Testis (tissue), 3 donors: ENCODE results near the gene ACY1. TPM values are rescaled to one million over a fixed set of nuclear protein-coding genes. Genes with fewer than 3 reads are reported as not detected.

Experiments
- DNase-seq: peaks from one replicate; pipeline ENCODE4 v3.0.0-alpha.2; 2019
- H3K27ac ChIP-seq, 2 donors: fragments of 200-600 bp; sonication (generic); one replicate each; pipeline ENCODE4 v1.5.1; 2019
- H3K27me3 ChIP-seq: fragments of 200-600 bp; sonication (generic); one replicate; pipeline ENCODE4 v1.5.1; 2019
- H3K36me3 ChIP-seq: fragments of 200-600 bp; sonication (generic); one replicate; pipeline ENCODE4 v1.5.1; 2017; ENCODE audit warnings: low read depth; ENCODE audit errors: missing control alignments
- H3K4me1 ChIP-seq: fragments of 200-600 bp; sonication (generic); one replicate; pipeline ENCODE4 v1.5.1; 2019
- H3K4me3 ChIP-seq, 2 donors: fragments of 200-600 bp; sonication (generic); one replicate each; pipeline ENCODE4 v1.5.1; 2017 to 2019
- H3K9me3 ChIP-seq: fragments of 200-600 bp; sonication (generic); one replicate; pipeline ENCODE4 v1.5.1; 2017
- POLR2A ChIP-seq: fragments of 450-650 bp; IDR thresholded peaks from one replicate; pipeline ENCODE4 v1.6.1; 2017; ENCODE audit warnings: antibody characterized with exemption, mild to moderate bottlenecking, moderate library complexity
- WGBS, 2 donors: methylation state at CpG; one replicate each; pipeline ENCODE4 v1.1.5; 2018; 5-methylcytosine and 5-hydroxymethylcytosine counted together
- intact Hi-C: fragments of 100-400 bp; cut with DNase I; formaldehyde crosslinking; loops from one replicate; pipeline ENCODE4 v1.15.1; 2023; ENCODE audit warnings: low total_unique reads
- polyA plus RNA-seq: library from polyadenylated mRNA; stranded (reverse); fragments of 350-450 nt; fragmentation: Illumina TruSeq; extraction: RNeasy Lipid Tissue Mini Kit (QIAGEN cat#74804); gene quantifications from one replicate; pipeline ENCODE4 v1.2.3, GENCODE V29; 2014; ENCODE audit warnings: low read depth, low replicate concordance; ENCODE audit not compliant: insufficient read depth
- small RNA-seq, 2 donors: library from RNA; depleted of rRNA; stranded (forward); fragments of <200 nt; gene quantifications; one replicate each; pipeline ENCODE3, GENCODE V24; 2016
- total RNA-seq, 2 donors: library from RNA; depleted of rRNA; stranded (reverse); fragments of >200 nt; gene quantifications; one replicate each; pipeline ENCODE4 v1.2.3, GENCODE V29; 2016
- TF ChIP-seq, protein P1 (sequence below), 3 experiments: fragments of 450-650 bp in 2 of 3; fragments of 200-600 bp in 1 of 3; sonication (generic) in 1 of 3; IDR thresholded peaks; one replicate each; pipeline ENCODE4 v1.5.1; 2016 to 2019; ENCODE audit warnings: antibody characterized with exemption in 3 of 3, mild to moderate bottlenecking in 2 of 3, moderate library complexity in 1 of 3

The ACY1 gene
- total and polyA plus RNA-seq, 3 donors from 2014 or later = 16.0 to 26.7 (median 17.1) TPM

DNA sequence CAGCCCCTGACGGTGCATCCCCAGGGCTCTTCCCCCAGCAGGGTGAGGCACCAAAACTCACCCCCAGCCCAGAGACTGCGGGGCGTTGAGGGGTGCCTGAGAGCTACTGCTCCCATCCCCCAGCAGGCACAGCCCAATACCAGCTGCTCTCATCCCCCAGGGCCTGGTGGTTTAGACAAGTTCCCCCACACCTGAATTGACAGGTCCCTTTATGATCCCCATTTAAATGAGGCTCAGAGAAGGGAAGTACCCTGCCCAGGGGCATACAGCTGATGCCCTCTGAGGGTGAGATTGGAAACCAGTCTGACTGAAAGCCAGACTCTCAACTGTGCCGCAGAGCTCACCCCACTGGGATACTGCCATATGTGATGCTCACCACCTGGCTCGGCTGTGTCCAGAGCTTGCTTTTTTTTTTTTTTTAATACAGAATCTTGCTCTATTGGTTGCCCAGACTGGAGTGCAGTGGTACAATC is 52.9 kb downstream of the ACY1 start:
- WGBS, 2 donors = 88 to 95% methylated on average over 3 to 5 of the region's 5 CpGs
- Histone ChIP-seq H3K36me3 (no peaks in the 10 kb centered on the region), H3K27me3 (no peaks in the 10 kb centered on the region), H3K4me3 (no peak overlapping the region), H3K4me1 (peaks cover 12% of the 10 kb centered on the region), H3K9me3 (no peaks in the 10 kb centered on the region), H3K27ac (no peak overlapping the region)
- no peak for DNase-seq
- intact Hi-C loops = no loop called here
- TF ChIP-seq POLR2A = no peak
- TF ChIP-seq, protein P1, sequence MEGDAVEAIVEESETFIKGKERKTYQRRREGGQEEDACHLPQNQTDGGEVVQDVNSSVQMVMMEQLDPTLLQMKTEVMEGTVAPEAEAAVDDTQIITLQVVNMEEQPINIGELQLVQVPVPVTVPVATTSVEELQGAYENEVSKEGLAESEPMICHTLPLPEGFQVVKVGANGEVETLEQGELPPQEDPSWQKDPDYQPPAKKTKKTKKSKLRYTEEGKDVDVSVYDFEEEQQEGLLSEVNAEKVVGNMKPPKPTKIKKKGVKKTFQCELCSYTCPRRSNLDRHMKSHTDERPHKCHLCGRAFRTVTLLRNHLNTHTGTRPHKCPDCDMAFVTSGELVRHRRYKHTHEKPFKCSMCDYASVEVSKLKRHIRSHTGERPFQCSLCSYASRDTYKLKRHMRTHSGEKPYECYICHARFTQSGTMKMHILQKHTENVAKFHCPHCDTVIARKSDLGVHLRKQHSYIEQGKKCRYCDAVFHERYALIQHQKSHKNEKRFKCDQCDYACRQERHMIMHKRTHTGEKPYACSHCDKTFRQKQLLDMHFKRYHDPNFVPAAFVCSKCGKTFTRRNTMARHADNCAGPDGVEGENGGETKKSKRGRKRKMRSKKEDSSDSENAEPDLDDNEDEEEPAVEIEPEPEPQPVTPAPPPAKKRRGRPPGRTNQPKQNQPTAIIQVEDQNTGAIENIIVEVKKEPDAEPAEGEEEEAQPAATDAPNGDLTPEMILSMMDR (IDR thresholded peaks at IDR 0.05) = no peak

DNA sequence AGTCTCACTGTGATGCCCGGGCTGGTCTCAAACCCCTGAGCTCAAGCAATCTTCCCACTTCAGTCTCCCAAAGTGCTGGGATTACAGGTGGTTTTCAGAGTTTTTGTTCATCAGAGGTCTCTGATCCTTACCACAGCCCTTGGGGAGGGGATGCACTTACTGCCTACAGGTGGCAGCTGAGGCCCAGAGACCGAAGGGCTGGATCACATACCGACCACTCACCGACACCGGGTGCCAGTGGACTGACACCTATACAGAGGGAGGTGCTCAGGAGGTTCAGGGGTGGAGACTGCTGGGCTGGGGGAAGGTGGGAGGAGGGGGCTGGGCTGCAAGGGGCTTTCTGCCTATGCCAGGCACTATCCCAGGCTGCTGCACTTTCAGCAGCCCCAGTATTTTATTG is 53.5 kb downstream of the ACY1 start:
- Histone ChIP-seq H3K9me3 (no peaks in the 10 kb centered on the region), H3K27ac (no peak overlapping the region), H3K36me3 (no peaks in the 10 kb centered on the region), H3K4me3 (no peak overlapping the region), H3K27me3 (no peaks in the 10 kb centered on the region), H3K4me1 (peaks cover 15% of the 10 kb centered on the region)
- no peak for TF ChIP-seq POLR2A
- TF ChIP-seq, protein P1 (IDR thresholded peaks at IDR 0.05) = no peak
- WGBS, 2 donors = 72 to 100% methylated on average over 3 to 5 of the region's 5 CpGs
- DNase-seq = no peak
- intact Hi-C loops = no loop called here

DNA sequence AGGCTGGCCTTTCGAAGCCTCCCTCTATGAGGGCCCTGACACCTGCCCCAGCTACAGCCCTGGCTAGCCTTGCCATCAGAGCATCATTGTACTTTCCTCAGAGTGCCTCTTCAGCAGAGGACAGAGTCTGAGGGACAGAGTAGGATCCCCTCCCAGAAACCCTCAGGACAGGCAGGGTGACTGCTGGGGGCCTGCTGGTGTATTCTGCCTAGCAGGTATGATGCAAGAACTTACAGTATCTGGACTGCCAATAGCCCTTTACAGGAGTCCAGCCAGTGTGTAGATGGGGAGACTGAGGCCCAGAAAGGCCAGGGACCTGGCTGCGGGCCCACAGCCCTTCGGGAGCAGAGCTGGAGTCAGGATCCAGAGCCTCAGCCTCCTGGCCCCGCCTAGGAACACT is 54.0 kb downstream of the ACY1 start:
- Histone ChIP-seq H3K4me1 (peaks cover 15% of the 10 kb centered on the region), H3K27me3 (no peaks in the 10 kb centered on the region), H3K9me3 (no peaks in the 10 kb centered on the region), H3K4me3 (no peak overlapping the region), H3K36me3 (no peaks in the 10 kb centered on the region), H3K27ac (no peak overlapping the region)
- intact Hi-C loops = no loop called here
- DNase-seq = no peak
- no peak for TF ChIP-seq POLR2A
- TF ChIP-seq, protein P1 (IDR thresholded peaks at IDR 0.05) = no peak
- 98 to 100% methylated on average over 1 to 4 of the region's 4 CpGs for WGBS, 2 donors

DNA sequence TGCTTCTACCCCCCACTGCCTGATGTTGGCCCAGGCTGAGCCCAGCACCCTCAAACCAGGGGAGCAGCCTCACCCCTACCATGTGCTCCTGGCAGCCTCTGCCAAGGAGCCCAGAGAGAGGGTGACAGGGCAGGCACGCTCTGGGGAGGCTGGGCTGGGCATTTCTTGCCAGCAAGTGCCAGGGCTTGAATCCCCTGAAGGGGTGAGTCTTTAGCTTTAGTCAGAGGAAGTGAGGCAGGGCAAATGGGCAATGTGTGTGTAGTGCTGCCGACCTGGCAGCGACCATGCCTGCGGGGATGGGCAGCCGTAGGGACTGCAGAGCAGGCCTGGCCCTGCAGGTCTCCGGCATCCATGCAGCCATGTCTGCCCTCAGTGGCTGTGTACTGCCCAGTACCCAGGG is 54.9 kb downstream of the ACY1 start:
- DNase-seq = no peak
- TF ChIP-seq POLR2A = no peak
- TF ChIP-seq, protein P1 (IDR thresholded peaks at IDR 0.05) = no peak
- no peak overlapping the region for H3K4me3 ChIP-seq
- H3K27me3 ChIP-seq = no peaks in the 10 kb centered on the region
- no peaks in the 10 kb centered on the region for H3K36me3 ChIP-seq
- peaks cover 15% of the 10 kb centered on the region for H3K4me1 ChIP-seq
- intact Hi-C loops = no loop called here
- 100% methylated on average over 2 to 6 of the region's 6 CpGs for WGBS, 2 donors
- H3K9me3 ChIP-seq = no peaks in the 10 kb centered on the region
- no peak overlapping the region for H3K27ac ChIP-seq

Small RNA genes lying within 50 kb of the gene (small RNA-seq; reads per million reads assigned to genes)
- gene AC115284.1 = 0 reads per million in 2 donors

Other genes with a start within 250 kb of the ACY1 start
- 10 to 100 TPM; 12.3 to 23.4 TPM for gene IQCF6, start 204.3 kb upstream of the ACY1 start, total RNA-seq
- 30.4 TPM for gene IQCF6, start 204.3 kb upstream of the ACY1 start, polyA plus RNA-seq
- gene IQCF2, start 121.9 kb upstream of the ACY1 start, total RNA-seq = 10 to 100 TPM; 20.1 to 78.0 TPM
- 65.9 TPM for gene IQCF2, start 121.9 kb upstream of the ACY1 start, polyA plus RNA-seq
- 100 to 1,000 TPM in 1 of 2 donors, 10 to 100 TPM in 1; 34.3 to 114 TPM for gene IQCF5, start 107.9 kb upstream of the ACY1 start, total RNA-seq
- gene IQCF5, start 107.9 kb upstream of the ACY1 start, polyA plus RNA-seq = 78.9 TPM
- 10 to 100 TPM; 35.3 to 90.1 TPM for gene IQCF1, start 80.2 kb upstream of the ACY1 start, total RNA-seq
- 110 TPM for gene IQCF1, start 80.2 kb upstream of the ACY1 start, polyA plus RNA-seq
- gene RRP9, start 41.6 kb upstream of the ACY1 start, total RNA-seq = 10 to 100 TPM; 11.6 to 18.1 TPM
- 18.7 TPM for gene RRP9, start 41.6 kb upstream of the ACY1 start, polyA plus RNA-seq
- 10 to 100 TPM; 17.5 to 24.7 TPM for gene PARP3, start 41.2 kb upstream of the ACY1 start, total RNA-seq
- 18.2 TPM for gene PARP3, start 41.2 kb upstream of the ACY1 start, polyA plus RNA-seq
- gene GPR62, start 28.2 kb upstream of the ACY1 start, total RNA-seq = under 1 TPM; 0.39 to 0.50 TPM
- gene GPR62, start 28.2 kb upstream of the ACY1 start, polyA plus RNA-seq = 0.18 TPM
- gene PCBP4, start 16.1 kb upstream of the ACY1 start, total RNA-seq = 10 to 100 TPM; 47.1 to 54.1 TPM
- gene PCBP4, start 16.1 kb upstream of the ACY1 start, polyA plus RNA-seq = 35.8 TPM
- 10 to 100 TPM; 26.7 to 27.1 TPM for gene ABHD14B, start 9.5 kb upstream of the ACY1 start, total RNA-seq
- 26.0 TPM for gene ABHD14B, start 9.5 kb upstream of the ACY1 start, polyA plus RNA-seq
- gene ABHD14A, start 8.5 kb upstream of the ACY1 start, total RNA-seq = 10 to 100 TPM; 38.9 to 51.6 TPM
- 27.7 TPM for gene ABHD14A, start 8.5 kb upstream of the ACY1 start, polyA plus RNA-seq
- gene RPL29, start 12.4 kb downstream of the ACY1 start, total RNA-seq = 100 to 1,000 TPM; 491 to 999 TPM
- gene RPL29, start 12.4 kb downstream of the ACY1 start, polyA plus RNA-seq = 965 TPM
- 10 to 100 TPM; 40.6 to 48.8 TPM for gene DUSP7, start 73.0 kb downstream of the ACY1 start, total RNA-seq
- gene DUSP7, start 73.0 kb downstream of the ACY1 start, polyA plus RNA-seq = 25.1 TPM
- 10 to 100 TPM; 16.7 to 21.7 TPM for gene POC1A, start 170.9 kb downstream of the ACY1 start, total RNA-seq
- 36.1 TPM for gene POC1A, start 170.9 kb downstream of the ACY1 start, polyA plus RNA-seq
- gene ALAS1, start 214.6 kb downstream of the ACY1 start, total RNA-seq = 10 to 100 TPM; 49.9 to 51.4 TPM
- gene ALAS1, start 214.6 kb downstream of the ACY1 start, polyA plus RNA-seq = 54.2 TPM
- under 1 TPM; 0.08 to 0.25 TPM for gene TLR9, start 242.1 kb downstream of the ACY1 start, total RNA-seq
- 0.20 TPM for gene TLR9, start 242.1 kb downstream of the ACY1 start, polyA plus RNA-seq